D721Med (cell line): ENCODE data around the gene MAP2.

Experiments
- DNase-seq: peaks from one replicate; pipeline ENCODE4 v3.0.0; 2011; ENCODE audit warnings: low spot score; ENCODE audit not compliant: insufficient read length
- FAIRE-seq: peaks from 2 replicates; lab custom pipeline; 2011; peaks lifted over from hg19 to GRCh38; lab: Jason Lieb, UNC
- TF ChIP-seq, protein P1 (sequence below): IDR thresholded peaks from 2 replicates; pipeline ENCODE4 v1.5.1; 2012; ENCODE audit warnings: mild to moderate bottlenecking, control low read depth; ENCODE audit not compliant: insufficient read depth; ENCODE audit errors: missing control alignments

MAP2 gene

DNA sequence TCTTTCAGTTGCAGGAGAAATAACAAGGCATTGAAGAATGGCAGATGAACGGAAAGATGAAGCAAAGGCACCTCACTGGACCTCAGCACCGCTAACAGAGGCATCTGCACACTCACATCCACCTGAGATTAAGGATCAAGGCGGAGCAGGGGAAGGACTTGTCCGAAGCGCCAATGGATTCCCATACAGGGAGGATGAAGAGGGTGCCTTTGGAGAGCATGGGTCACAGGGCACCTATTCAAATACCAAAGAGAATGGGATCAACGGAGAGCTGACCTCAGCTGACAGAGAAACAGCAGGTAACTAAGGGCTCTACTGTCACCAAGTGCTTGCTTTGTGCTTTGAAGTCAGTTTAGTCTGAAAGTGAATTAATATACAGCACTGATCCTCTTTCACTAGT, 229.3 kb downstream of the MAP2 start:
- TF ChIP-seq, protein P1, sequence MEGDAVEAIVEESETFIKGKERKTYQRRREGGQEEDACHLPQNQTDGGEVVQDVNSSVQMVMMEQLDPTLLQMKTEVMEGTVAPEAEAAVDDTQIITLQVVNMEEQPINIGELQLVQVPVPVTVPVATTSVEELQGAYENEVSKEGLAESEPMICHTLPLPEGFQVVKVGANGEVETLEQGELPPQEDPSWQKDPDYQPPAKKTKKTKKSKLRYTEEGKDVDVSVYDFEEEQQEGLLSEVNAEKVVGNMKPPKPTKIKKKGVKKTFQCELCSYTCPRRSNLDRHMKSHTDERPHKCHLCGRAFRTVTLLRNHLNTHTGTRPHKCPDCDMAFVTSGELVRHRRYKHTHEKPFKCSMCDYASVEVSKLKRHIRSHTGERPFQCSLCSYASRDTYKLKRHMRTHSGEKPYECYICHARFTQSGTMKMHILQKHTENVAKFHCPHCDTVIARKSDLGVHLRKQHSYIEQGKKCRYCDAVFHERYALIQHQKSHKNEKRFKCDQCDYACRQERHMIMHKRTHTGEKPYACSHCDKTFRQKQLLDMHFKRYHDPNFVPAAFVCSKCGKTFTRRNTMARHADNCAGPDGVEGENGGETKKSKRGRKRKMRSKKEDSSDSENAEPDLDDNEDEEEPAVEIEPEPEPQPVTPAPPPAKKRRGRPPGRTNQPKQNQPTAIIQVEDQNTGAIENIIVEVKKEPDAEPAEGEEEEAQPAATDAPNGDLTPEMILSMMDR: no peak
- FAIRE-seq: peak; percentile 11
- DNase-seq: no peak

DNA sequence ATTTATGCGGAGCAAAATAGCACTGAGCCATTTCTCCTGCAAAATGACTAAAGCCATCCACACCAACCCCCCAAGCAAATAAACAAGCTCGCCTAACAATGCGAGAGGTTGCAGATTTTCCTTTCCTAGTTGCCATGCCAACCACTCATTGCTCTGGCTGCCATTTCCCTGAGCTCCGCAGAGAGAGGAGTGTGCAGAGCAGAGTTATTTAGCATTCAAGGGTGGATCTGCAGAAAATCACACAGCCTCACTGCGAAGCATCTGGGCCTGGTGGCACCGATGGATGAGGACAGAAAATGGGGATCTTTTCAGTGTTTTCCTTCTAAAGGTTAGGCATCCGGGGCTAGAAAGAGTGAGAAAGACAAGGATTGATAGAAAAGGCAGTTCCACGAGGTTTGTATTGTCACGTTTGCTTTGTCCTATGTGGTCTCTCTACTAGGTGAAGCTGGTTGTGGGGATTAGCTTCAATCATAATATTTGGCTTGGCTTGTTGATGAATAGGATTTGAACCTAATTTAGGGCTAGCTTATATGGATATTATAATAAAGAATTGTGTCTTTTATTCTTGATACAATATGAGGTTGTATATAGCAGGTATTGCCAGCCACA, 237.5 kb downstream of the MAP2 start:
- TF ChIP-seq, protein P1: no peak
- FAIRE-seq: peak; percentile 11
- no peak for DNase-seq

GRCh38 chr2:209662021-209662420, 238.2 kb downstream of the MAP2 start:
- TF ChIP-seq, protein P1: no peak
- FAIRE-seq (peak; percentile 58), DNase-seq (no peak)

DNA sequence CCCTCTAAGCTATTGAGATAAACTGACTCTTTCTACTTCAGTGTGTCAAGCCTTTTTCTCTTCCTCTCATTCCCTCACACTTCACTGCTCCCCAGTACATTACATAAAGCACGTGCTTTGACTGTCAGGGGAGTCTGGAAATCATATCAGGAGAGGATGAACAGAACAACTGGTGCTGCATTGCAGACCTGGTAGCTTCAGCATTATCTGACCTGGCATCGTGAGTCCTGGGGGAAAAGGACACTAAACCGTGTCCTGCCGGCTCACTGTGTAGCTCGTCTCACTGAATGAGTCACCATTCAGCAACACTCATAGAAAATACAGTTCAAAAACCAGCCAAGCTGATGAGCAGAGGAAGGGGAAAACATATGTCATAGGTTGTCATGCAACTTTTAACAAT, 239.3 kb downstream of the MAP2 start:
- TF ChIP-seq, protein P1: no peak
- no peak for DNase-seq
- FAIRE-seq: no peak

- DNase-seq: no peak
- no peak for FAIRE-seq
- TF ChIP-seq, protein P1: no peak
These were observed 239.8 kb downstream of the MAP2 start for GRCh38 chr2:209663656-209664055.

DNA sequence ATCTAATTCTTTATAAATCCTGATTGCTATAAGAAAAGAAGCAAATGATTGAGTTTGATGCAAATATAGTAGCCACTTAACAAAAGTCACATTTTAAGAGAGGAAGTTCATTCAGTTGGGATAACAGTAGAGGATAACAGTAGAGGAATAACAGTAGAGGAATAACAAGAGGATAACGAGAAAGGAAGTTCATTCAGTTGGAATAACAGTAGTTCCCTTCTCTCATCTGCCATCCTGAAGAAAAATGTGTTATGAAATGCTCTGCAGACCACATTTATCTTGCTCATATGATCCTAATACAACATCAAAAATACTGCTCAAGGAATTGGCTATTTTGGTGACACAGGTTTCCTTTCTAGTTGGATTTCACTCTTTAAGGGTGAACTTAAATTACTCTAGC, 242.4 kb downstream of the MAP2 start:
- no peak for DNase-seq
- TF ChIP-seq, protein P1: no peak
- peak; percentile 88 for FAIRE-seq

DNA sequence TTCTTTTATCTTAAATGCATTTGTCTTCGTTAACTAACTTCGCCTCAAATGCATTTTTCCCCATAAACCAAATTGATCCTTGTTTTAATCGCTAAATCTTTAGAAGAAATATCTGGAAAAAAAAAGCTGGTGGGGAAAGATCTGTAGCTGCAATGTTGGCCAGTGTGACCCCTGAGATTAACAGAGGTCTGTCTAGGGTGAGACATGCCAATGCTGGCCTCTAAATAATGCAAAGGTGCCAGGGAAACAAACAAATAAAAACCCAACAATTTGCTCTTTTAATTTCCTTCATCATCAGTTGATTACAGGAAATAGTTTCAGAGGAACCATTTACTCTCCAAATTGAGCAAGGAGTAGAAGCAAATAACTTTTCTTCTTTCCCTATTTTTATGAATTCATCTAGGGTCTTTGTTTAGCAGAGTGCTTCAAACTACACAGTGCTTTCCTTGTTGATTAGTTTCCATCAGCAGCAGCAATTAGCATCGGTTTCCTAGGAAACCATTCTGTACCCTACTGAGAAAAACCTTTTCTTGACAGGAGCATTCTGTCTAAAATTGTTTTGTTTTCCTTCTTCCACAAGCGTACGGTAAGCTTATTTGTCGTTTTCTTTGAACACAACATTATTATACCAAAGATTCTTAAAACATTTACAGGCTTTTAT, 247.3 kb downstream of the MAP2 start:
- DNase-seq (no peak), FAIRE-seq (peak; percentile 60)
- TF ChIP-seq, protein P1: no peak
